Kidney glomerular epithelial cell (primary cell): ENCODE data around the gene HIP1R.

Experiments used
- DNase-seq: peaks from one replicate; lab custom pipeline; 2025; lab: John Stamatoyannopoulos, UW

The HIP1R gene

GRCh38 chr12:122834104-122834920 is 945 bp upstream of the HIP1R start:
- peak; percentile 73 for DNase-seq

- DNase-seq, result no peak
Measured at GRCh38 chr12:122835750-122836026, 431 bp downstream of the HIP1R start.

GRCh38 chr12:122836027-122836921 is 1.0 kb downstream of the HIP1R start:
- DNase-seq, result peak; percentile 25

GRCh38 chr12:122837306-122838265 is 2.3 kb downstream of the HIP1R start:
- peak; percentile 69 for DNase-seq

- no peak for DNase-seq
Measured at GRCh38 chr12:122838841-122839240, 3.6 kb downstream of the HIP1R start.

GRCh38 chr12:122839907-122840554 is 4.8 kb downstream of the HIP1R start:
- DNase-seq, result no peak

GRCh38 chr12:122840580-122841513 is 5.6 kb downstream of the HIP1R start:
- DNase-seq, result no peak

- DNase-seq, result peak; percentile 39
Measured at GRCh38 chr12:122841544-122842321, 6.5 kb downstream of the HIP1R start.

- DNase-seq, result peak; percentile 36
Measured at GRCh38 chr12:122842505-122843405, 7.5 kb downstream of the HIP1R start.

- DNase-seq, result no peak
Measured at GRCh38 chr12:122843455-122843854, 8.2 kb downstream of the HIP1R start.

GRCh38 chr12:122844366-122844971 is 9.2 kb downstream of the HIP1R start:
- DNase-seq, result no peak

- no peak for DNase-seq
Measured at GRCh38 chr12:122845041-122845864, 10.0 kb downstream of the HIP1R start.

- DNase-seq, result no peak
Measured at GRCh38 chr12:122845865-122846621, 10.8 kb downstream of the HIP1R start.

- DNase-seq, result no peak
Measured at GRCh38 chr12:122846622-122847515, 11.6 kb downstream of the HIP1R start.

- DNase-seq, result no peak
Measured at GRCh38 chr12:122847516-122847836, 12.2 kb downstream of the HIP1R start.
